Hindlimb muscle (tissue), 1 donor: ENCODE measurements around the gene DCAF8. TPM values are rescaled to one million over a fixed set of nuclear protein-coding genes. Genes with fewer than 3 reads are reported as not detected.

Source experiments
- DNase-seq: peaks from one replicate; pipeline ENCODE4 v3.0.0-alpha.2; 2013
- polyA plus RNA-seq: library from polyadenylated mRNA; unstranded; fragments of 120-200 nt; gene quantifications from one replicate; pipeline ENCODE4 v1.2.1, GENCODE V29; 2013; ENCODE audit not compliant: insufficient read length

DCAF8 gene
- polyA plus RNA-seq, 1 donor = 115 TPM

GRCh38 chr1:160261556-160261892 lies 825 bp downstream of the DCAF8 start:
- DNase-seq = peak; percentile 48

- DNase-seq = peak; percentile 31
Measured at GRCh38 chr1:160260406-160261382, 1.7 kb downstream of the DCAF8 start.

GRCh38 chr1:160258177-160258798 lies 4.1 kb downstream of the DCAF8 start:
- no peak for DNase-seq

GRCh38 chr1:160257411-160258015 lies 4.8 kb downstream of the DCAF8 start:
- no peak for DNase-seq

GRCh38 chr1:160256396-160257046 lies 5.8 kb downstream of the DCAF8 start:
- no peak for DNase-seq

- no peak for DNase-seq
Measured at GRCh38 chr1:160255781-160256300, 6.5 kb downstream of the DCAF8 start.

GRCh38 chr1:160251687-160252526 lies 10.4 kb downstream of the DCAF8 start:
- peak; percentile 66 for DNase-seq

GRCh38 chr1:160251011-160251410 lies 11.3 kb downstream of the DCAF8 start:
- peak; percentile 64 for DNase-seq

- no peak for DNase-seq
Measured at GRCh38 chr1:160247053-160247452, 15.3 kb downstream of the DCAF8 start.

GRCh38 chr1:160245434-160245833 lies 16.9 kb downstream of the DCAF8 start:
- no peak for DNase-seq

GRCh38 chr1:160244209-160244608 lies 18.1 kb downstream of the DCAF8 start:
- no peak for DNase-seq

GRCh38 chr1:160243767-160244166 lies 18.6 kb downstream of the DCAF8 start:
- DNase-seq = no peak

- no peak for DNase-seq
Measured at GRCh38 chr1:160239582-160240299, 22.6 kb downstream of the DCAF8 start.

- no peak for DNase-seq
Measured at GRCh38 chr1:160238408-160238807, 23.9 kb downstream of the DCAF8 start.

GRCh38 chr1:160237558-160237957 lies 24.8 kb downstream of the DCAF8 start:
- no peak for DNase-seq

GRCh38 chr1:160236806-160237205 lies 25.5 kb downstream of the DCAF8 start:
- DNase-seq = no peak

- no peak for DNase-seq
Measured at GRCh38 chr1:160232911-160233310, 29.4 kb downstream of the DCAF8 start.

- no peak for DNase-seq
Measured at GRCh38 chr1:160228431-160228830, 33.9 kb downstream of the DCAF8 start.

- DNase-seq = no peak
Measured at GRCh38 chr1:160227561-160227960, 34.8 kb downstream of the DCAF8 start.

GRCh38 chr1:160227034-160227433 lies 35.3 kb downstream of the DCAF8 start:
- DNase-seq = no peak

- no peak for DNase-seq
Measured at GRCh38 chr1:160226623-160227022, 35.7 kb downstream of the DCAF8 start.
